Parietal lobe (tissue), 1 donor: Measurements from ENCODE around the gene CD7. TPM values are rescaled to one million over a fixed set of nuclear protein-coding genes. Genes with fewer than 3 reads are reported as not detected.

ENCODE experiments used
- total RNA-seq: library from RNA; depleted of rRNA; stranded (reverse); fragments of >200 nt; gene quantifications from one replicate; pipeline ENCODE4 v1.2.3, GENCODE V29; 2014

Gene CD7
- not detected for total RNA-seq

GRCh38 chr17:82317394-82318168 lies at the start of gene CD7:
TSS of gene CD7 (minus strand) at chr17:82317608. CDS start at chr17:82317495, 113 bp downstream.

GRCh38 chr17:82358465-82359350 lies 41.3 kb upstream of the CD7 start, which contains the start of gene TEX19:
TSS of gene TEX19 (plus strand) at chr17:82359247. CDS start at chr17:82362151, 2,904 bp downstream.

DNA sequence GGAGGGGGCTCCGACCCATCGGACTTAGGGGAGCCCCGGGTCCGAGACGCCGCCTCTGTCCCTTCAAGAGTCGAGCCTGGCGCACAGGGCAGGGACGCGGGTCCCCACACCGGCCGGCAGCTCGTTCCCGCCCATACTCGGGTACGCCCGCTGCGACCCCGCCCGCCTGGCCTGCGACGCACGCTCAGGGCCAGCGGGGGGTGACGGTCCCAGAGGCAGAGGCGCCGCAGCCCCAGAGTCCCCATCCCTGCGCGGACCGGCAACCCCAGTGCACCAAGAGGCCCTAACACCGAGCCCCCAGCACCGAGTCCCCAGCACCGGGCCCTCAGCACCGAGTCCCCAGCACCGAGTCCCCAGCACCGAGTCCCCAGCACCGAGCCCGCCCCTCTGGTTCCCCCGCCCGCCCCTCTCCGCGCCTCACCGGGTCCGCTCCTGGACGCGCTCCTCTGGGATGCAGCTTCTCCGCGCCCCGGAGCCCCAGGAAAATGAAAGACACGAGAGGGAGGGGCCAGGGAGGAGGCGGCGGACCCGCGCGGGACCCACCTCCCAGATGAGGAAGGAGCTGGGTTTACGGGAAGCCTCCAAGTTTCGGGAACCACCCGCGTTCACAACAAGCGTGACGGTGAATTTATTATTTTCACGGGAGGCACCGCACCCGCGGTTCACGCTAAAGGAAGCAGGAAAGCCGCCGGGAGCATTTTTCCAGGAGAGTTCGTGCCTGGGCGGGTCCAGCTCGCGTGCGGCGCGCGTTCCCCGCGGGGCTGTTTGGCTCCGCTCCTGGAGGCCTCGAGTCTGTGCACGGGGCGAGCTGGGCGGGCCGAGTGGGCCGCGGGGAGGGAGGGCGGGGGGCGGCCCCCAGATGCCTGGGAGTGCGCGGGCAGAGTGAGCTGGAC lies 16.1 kb upstream of the CD7 start, which contains the start of gene SECTM1:
SECTM1 (minus strand) TSS at position 488 of the 893 bp plus-strand sequence. CDS start 6,526 bp downstream, outside the sequence.

GRCh38 chr17:82273327-82274133 lies 43.9 kb downstream of the CD7 start, which contains the start of gene CSNK1D:
TSS of gene CSNK1D (minus strand) at chr17:82273700. CDS start at chr17:82273381, 319 bp downstream.

Other genes starting within 250 kb of the CD7 start
- 128 TPM for gene FASN, start 219.4 kb downstream of the CD7 start, total RNA-seq
- gene CCDC57, start 104.8 kb downstream of the CD7 start, total RNA-seq, result 72.0 TPM
- gene SLC16A3, start 88.6 kb downstream of the CD7 start, total RNA-seq, result 2.8 TPM
- gene CSNK1D, start 43.9 kb downstream of the CD7 start, total RNA-seq, result 42.3 TPM
- gene SECTM1, start 16.2 kb upstream of the CD7 start, total RNA-seq, result not detected
- gene TEX19, start 41.6 kb upstream of the CD7 start, total RNA-seq, result not detected
- not detected for gene UTS2R, start 54.2 kb upstream of the CD7 start, total RNA-seq
- gene HEXD, start 100.7 kb upstream of the CD7 start, total RNA-seq, result 31.9 TPM
- 16.6 TPM for gene OGFOD3, start 101.0 kb upstream of the CD7 start, total RNA-seq
- 35.4 TPM for gene CYBC1, start 133.1 kb upstream of the CD7 start, total RNA-seq
- 78.6 TPM for gene NARF, start 141.1 kb upstream of the CD7 start, total RNA-seq
- 64.5 TPM for gene FOXK2, start 202.1 kb upstream of the CD7 start, total RNA-seq